Erythroblast (primary cell): ENCODE data around the gene KIT.

Experiments used
- DNase-seq, 2 experiments: peaks; one replicate each; lab custom pipeline; 2025; lab: John Stamatoyannopoulos, UW
- GATA1 ChIP-seq: IDR thresholded peaks from 2 replicates; pipeline ENCODE4 v1.6.1; 2011; ENCODE audit warnings: low read depth, mild to moderate bottlenecking, control low read depth, low read length, moderate library complexity
- POLR2A ChIP-seq: IDR thresholded peaks from 2 replicates; pipeline ENCODE4 v1.6.1; 2011; ENCODE audit warnings: mild to moderate bottlenecking, low read length

KIT gene

GRCh38 chr4:54647070-54647469, 10.7 kb upstream of the KIT start:
- DNase-seq: no peak
- no peak for TF ChIP-seq GATA1
- no peak for TF ChIP-seq POLR2A

GRCh38 chr4:54651050-54651449, 6.7 kb upstream of the KIT start:
- DNase-seq: no peak
- TF ChIP-seq POLR2A (no peak), GATA1 (no peak)

GRCh38 chr4:54654753-54655152, 3.0 kb upstream of the KIT start:
- TF ChIP-seq GATA1 (no peak), POLR2A (no peak)
- DNase-seq: no peak

GRCh38 chr4:54657185-54657550, 589 bp upstream of the KIT start:
- DNase-seq: peak in 1 of 2 experiments; percentile 21
- TF ChIP-seq GATA1 (no peak), POLR2A (no peak)

GRCh38 chr4:54658252-54659093, 716 bp downstream of the KIT start:
- peak; percentile 83 to 85 for DNase-seq
- TF ChIP-seq GATA1 (no peak), POLR2A (peak; percentile 7)

GRCh38 chr4:54659313-54659712, 1.6 kb downstream of the KIT start:
- DNase-seq: peak; percentile 53 to 55
- TF ChIP-seq POLR2A (no peak), GATA1 (no peak)

- peak; percentile 43 to 54 for DNase-seq
- TF ChIP-seq POLR2A: no peak
- TF ChIP-seq GATA1: no peak
These were observed 2.2 kb downstream of the KIT start for GRCh38 chr4:54659749-54660535.

GRCh38 chr4:54660591-54660990, 2.8 kb downstream of the KIT start:
- DNase-seq: peak in 1 of 2 experiments; percentile 8
- TF ChIP-seq GATA1 (no peak), POLR2A (no peak)

- no peak for DNase-seq
These were observed 3.4 kb downstream of the KIT start for GRCh38 chr4:54661169-54661568.

GRCh38 chr4:54661686-54662085, 3.9 kb downstream of the KIT start:
- TF ChIP-seq GATA1: no peak
- no peak for DNase-seq

More at GRCh38 chr4:54661169-54661568, 3.4 kb downstream of the KIT start:
- TF ChIP-seq GATA1 (no peak), POLR2A (peak; percentile 27)

- TF ChIP-seq GATA1: no peak
- TF ChIP-seq POLR2A: no peak
These were observed 4.4 kb downstream of the KIT start for GRCh38 chr4:54662123-54662522.

GRCh38 chr4:54662901-54663585, 5.3 kb downstream of the KIT start:
- DNase-seq: peak; percentile 27 to 34
- no peak for TF ChIP-seq POLR2A
- TF ChIP-seq GATA1: no peak

More at GRCh38 chr4:54662123-54662522, 4.4 kb downstream of the KIT start:
- DNase-seq: no peak

- DNase-seq: peak in 1 of 2 experiments; percentile 10
These were observed 6.6 kb downstream of the KIT start for GRCh38 chr4:54664400-54664799.

More at GRCh38 chr4:54664400-54664799, 6.6 kb downstream of the KIT start:
- TF ChIP-seq GATA1 (no peak), POLR2A (no peak)
